HEK293 (cell line): ENCODE measurements around the gene FFAR2.

Experiments used
- CTCF ChIA-PET: fragments of 350-600 bp; formaldehyde crosslinking; extraction: SDS; loops from one replicate; lab custom pipeline; 2021; ENCODE audit warnings: antibody characterized with exemption; lab: Yijun Ruan, JAX
- POLR2A ChIA-PET: fragments of 300-600 bp; formaldehyde crosslinking; extraction: SDS; loops from one replicate; lab custom pipeline; 2020; ENCODE audit warnings: antibody characterized with exemption, inconsistent platforms; lab: Yijun Ruan, JAX
- H3K27ac ChIP-seq: fragments of 200-500 bp; sonication (Bioruptor generic); 2 replicates; pipeline ENCODE4 v1.5.1; 2014; ENCODE audit warnings: low read depth, low read length, control low read depth, inconsistent platforms; ENCODE audit errors: extremely low read depth
- H3K36me3 ChIP-seq, 2 experiments: fragments of 200-500 bp in 1 of 2; sonication (Bioruptor generic) in 1 of 2; 1 replicate in 1 of 2; 2 replicates in 1 of 2; pipeline ENCODE4 v1.5.1; 2014 to 2017; ENCODE audit warnings: inconsistent platforms in 2 of 2, low read length in 2 of 2; ENCODE audit not compliant: control insufficient read depth in 2 of 2, insufficient read depth in 1 of 2
- H3K4me1 ChIP-seq: fragments of 200-500 bp; sonication (Bioruptor generic); 2 replicates; pipeline ENCODE4 v1.5.1; 2014; ENCODE audit warnings: mild to moderate bottlenecking, low read length, inconsistent platforms; ENCODE audit not compliant: control insufficient read depth, insufficient read depth
- H3K4me3 ChIP-seq: 2 replicates; pipeline ENCODE4 v1.5.1; 2011; ENCODE audit warnings: low read depth, mild to moderate bottlenecking, control low read depth, low read length, moderate library complexity
- H3K9me3 ChIP-seq: fragments of 200-500 bp; sonication (Bioruptor generic); 2 replicates; pipeline ENCODE4 v1.5.1; 2014; ENCODE audit warnings: low read depth, low read length, inconsistent platforms; ENCODE audit not compliant: control insufficient read depth, insufficient read depth
- CTCF ChIP-seq: fragments of 450-650 bp; formaldehyde crosslinking; IDR thresholded peaks from 2 replicates; pipeline ENCODE4 v1.5.1; 2016; ENCODE audit warnings: missing biosample characterization, missing genetic modification characterization
- GLIS1 ChIP-seq: fragments of 450-650 bp; formaldehyde crosslinking; IDR thresholded peaks from 2 replicates; pipeline ENCODE4 v1.5.1; 2016; ENCODE audit warnings: missing biosample characterization, missing genetic modification characterization
- KLF7 ChIP-seq: fragments of 450-650 bp; formaldehyde crosslinking; IDR thresholded peaks from 2 replicates; pipeline ENCODE4 v1.5.1; 2016; ENCODE audit warnings: missing biosample characterization, missing genetic modification characterization, borderline replicate concordance
- MZF1 ChIP-seq: fragments of 450-650 bp; formaldehyde crosslinking; IDR thresholded peaks from 2 replicates; pipeline ENCODE4 v1.5.1; 2017; ENCODE audit warnings: missing biosample characterization, missing genetic modification characterization, borderline replicate concordance
- PRDM10 ChIP-seq: fragments of 450-650 bp; formaldehyde crosslinking; IDR thresholded peaks from 2 replicates; pipeline ENCODE4 v1.5.1; 2016; ENCODE audit warnings: missing biosample characterization, missing genetic modification characterization
- SCRT2 ChIP-seq: fragments of 450-650 bp; formaldehyde crosslinking; IDR thresholded peaks from 2 replicates; pipeline ENCODE4 v1.5.1; 2016; ENCODE audit warnings: missing biosample characterization, missing genetic modification characterization
- ZBTB21 ChIP-seq: fragments of 450-650 bp; formaldehyde crosslinking; IDR thresholded peaks from 2 replicates; pipeline ENCODE4 v1.5.1; 2017; ENCODE audit warnings: missing biosample characterization, missing genetic modification characterization
- ZBTB7A ChIP-seq: fragments of 450-650 bp; formaldehyde crosslinking; IDR thresholded peaks from 2 replicates; pipeline ENCODE4 v1.5.1; 2016; ENCODE audit warnings: low read depth, missing biosample characterization, missing genetic modification characterization
- ZNF146 ChIP-seq: fragments of 450-650 bp; formaldehyde crosslinking; IDR thresholded peaks from 2 replicates; pipeline ENCODE4 v1.5.1; 2016; ENCODE audit warnings: missing biosample characterization, missing genetic modification characterization
- ZNF184 ChIP-seq: fragments of 450-650 bp; IDR thresholded peaks from 2 replicates; pipeline ENCODE4 v1.5.1; 2018; ENCODE audit warnings: missing biosample characterization, mild to moderate bottlenecking, missing genetic modification characterization
- ZNF239 ChIP-seq: fragments of 450-650 bp; formaldehyde crosslinking; IDR thresholded peaks from 2 replicates; pipeline ENCODE4 v1.5.1; 2016; ENCODE audit warnings: missing biosample characterization, missing genetic modification characterization
- ZNF24 ChIP-seq: fragments of 450-650 bp; formaldehyde crosslinking; IDR thresholded peaks from 2 replicates; pipeline ENCODE4 v1.5.1; 2016; ENCODE audit warnings: missing biosample characterization, missing genetic modification characterization
- ZNF311 ChIP-seq: fragments of 450-650 bp; formaldehyde crosslinking; IDR thresholded peaks from 2 replicates; pipeline ENCODE4 v1.5.1; 2017; ENCODE audit warnings: missing biosample characterization, missing genetic modification characterization, borderline replicate concordance
- ZNF341 ChIP-seq: fragments of 450-650 bp; formaldehyde crosslinking; IDR thresholded peaks from 2 replicates; pipeline ENCODE4; 2016; ENCODE audit warnings: low read depth, missing biosample characterization, missing genetic modification characterization
- ZNF404 ChIP-seq: fragments of 450-650 bp; formaldehyde crosslinking; IDR thresholded peaks from 2 replicates; pipeline ENCODE4 v1.5.1; 2017; ENCODE audit warnings: missing biosample characterization, missing genetic modification characterization
- ZNF473 ChIP-seq: fragments of 450-650 bp; formaldehyde crosslinking; IDR thresholded peaks from 2 replicates; pipeline ENCODE4 v1.5.1; 2017; ENCODE audit warnings: missing biosample characterization, missing genetic modification characterization
- ZNF544 ChIP-seq: fragments of 450-650 bp; formaldehyde crosslinking; IDR thresholded peaks from 2 replicates; pipeline ENCODE4 v1.5.0; 2017; ENCODE audit warnings: missing biosample characterization, missing genetic modification characterization
- ZNF549 ChIP-seq: fragments of 450-650 bp; IDR thresholded peaks from 2 replicates; pipeline ENCODE4 v1.5.1; 2018; ENCODE audit warnings: missing biosample characterization, missing genetic modification characterization, mild to moderate bottlenecking, inconsistent platforms, moderate library complexity
- ZNF555 ChIP-seq: fragments of 450-650 bp; formaldehyde crosslinking; conservative IDR thresholded peaks from 2 replicates; pipeline ENCODE4 v1.5.1; 2017; ENCODE audit warnings: missing biosample characterization, mild to moderate bottlenecking, missing genetic modification characterization, inconsistent platforms
- ZNF558 ChIP-seq: fragments of 450-650 bp; formaldehyde crosslinking; IDR thresholded peaks from 2 replicates; pipeline ENCODE4 v1.5.1; 2016; ENCODE audit warnings: missing biosample characterization, missing genetic modification characterization
- ZNF639 ChIP-seq: fragments of 450-650 bp; formaldehyde crosslinking; IDR thresholded peaks from 2 replicates; pipeline ENCODE4 v1.5.1; 2016; ENCODE audit warnings: missing biosample characterization, missing genetic modification characterization
- ZNF768 ChIP-seq: fragments of 450-650 bp; formaldehyde crosslinking; IDR thresholded peaks from 2 replicates; pipeline ENCODE4 v1.5.1; 2018; ENCODE audit warnings: missing biosample characterization, mild to moderate bottlenecking, missing genetic modification characterization
- ZSCAN30 ChIP-seq: fragments of 450-650 bp; IDR thresholded peaks from 2 replicates; pipeline ENCODE4 v1.5.1; 2018; ENCODE audit warnings: missing biosample characterization, mild to moderate bottlenecking, missing genetic modification characterization, moderate library complexity
- ZSCAN5A ChIP-seq: fragments of 450-650 bp; formaldehyde crosslinking; IDR thresholded peaks from 2 replicates; pipeline ENCODE4 v1.5.1; 2016; ENCODE audit warnings: missing biosample characterization, missing genetic modification characterization
- ZXDB ChIP-seq: fragments of 450-650 bp; formaldehyde crosslinking; IDR thresholded peaks from 2 replicates; pipeline ENCODE4 v1.5.1; 2016; ENCODE audit warnings: missing biosample characterization, missing genetic modification characterization

Gene FFAR2

GRCh38 chr19:35449359-35450043, 1.4 kb downstream of the FFAR2 start (continued):
- TF ChIP-seq ZNF639 (no peak), GLIS1 (tag by site-specific recombination) (peak; percentile 72), ZBTB7A (tag by site-specific recombination) (no peak), PRDM10 (tag by site-specific recombination) (peak; percentile 55; the same call in 1 of the 2 replicates), ZNF768 (no peak)
- TF ChIP-seq, all 188 proteins: peak for 3

GRCh38 chr19:35451338-35452096, 3.5 kb downstream of the FFAR2 start:
- Histone ChIP-seq H3K4me3 (no peak overlapping the region), H3K9me3 (no peaks in the 10 kb centered on the region), H3K4me1 (peaks cover 2% of the 10 kb centered on the region; the same call in 1 of the 2 replicates), H3K36me3 (no peaks in the 10 kb centered on the region), H3K27ac (no peak overlapping the region)
- CTCF ChIA-PET = interaction anchor here (0.6 to 5.3 kb wide), 6 partner anchors 12 to 735 kb away, joined by 3 to 19 read pairs (median 3); no protein-coding TSS in a partner anchor
- TF ChIP-seq CTCF (tag by site-specific recombination) = no peak
- peak; percentile 36; the same call in 1 of the 2 replicates for TF ChIP-seq SCRT2
- no peak for TF ChIP-seq MZF1 (tag by site-specific recombination)
- TF ChIP-seq ZSCAN30 (tag by site-specific recombination) = no peak
- no peak for TF ChIP-seq ZNF404 (tag by site-specific recombination)
- TF ChIP-seq ZNF239 (tag by site-specific recombination) = no peak
- no peak for TF ChIP-seq ZNF341 (tag by site-specific recombination)
- TF ChIP-seq ZBTB21 (tag by site-specific recombination) = no peak
- POLR2A ChIA-PET = no interaction called here

GRCh38 chr19:35454663-35455062, 6.6 kb downstream of the FFAR2 start:
- Histone ChIP-seq H3K27ac (no peak overlapping the region), H3K9me3 (no peaks in the 10 kb centered on the region), H3K4me1 (no peaks in the 10 kb centered on the region), H3K4me3 (no peak overlapping the region), H3K36me3 (no peaks in the 10 kb centered on the region)
- POLR2A ChIA-PET = interaction anchor here (0.6 to 0.7 kb wide), 2 partner anchors 55 to 62 kb away, joined by 3 to 7 read pairs; no protein-coding TSS in a partner anchor
- CTCF ChIA-PET = interaction anchor here (0.7 to 1.2 kb wide), 5 partner anchors 13 to 194 kb away, joined by 3 to 5 read pairs (median 4); partner anchors contain the start of gene COX6B1
- no peak for TF ChIP-seq ZNF555
- TF ChIP-seq ZSCAN5A = no peak
- TF ChIP-seq KLF7 = no peak
- no peak for TF ChIP-seq ZNF184
- TF ChIP-seq ZNF549 (tag by site-specific recombination) = no peak
- TF ChIP-seq ZNF146 = no peak
- TF ChIP-seq ZXDB (tag by site-specific recombination) = no peak
- TF ChIP-seq ZNF24 (tag by site-specific recombination) = no peak
- no peak for TF ChIP-seq ZNF473
- TF ChIP-seq ZNF311 (tag by site-specific recombination) = no peak
- TF ChIP-seq ZNF558 = no peak
- TF ChIP-seq ZNF544 (tag by site-specific recombination) = no peak
